SK-N-MC (cell line): Measurements from ENCODE around the gene ITM2B.

Source experiments
- EZH2 ChIP-seq: fragments of 200-600 bp; sonication (generic); IDR thresholded peaks from one replicate; pipeline ENCODE4 v1.6.1; 2017; ENCODE audit warnings: antibody characterized with exemption
- POLR2AphosphoS5 ChIP-seq: IDR thresholded peaks from 2 replicates; pipeline ENCODE4 v1.6.1; 2012; ENCODE audit warnings: mild to moderate bottlenecking, low read depth, low read length, borderline replicate concordance

GRCh38 chr13:48199404-48199946, 33.5 kb upstream of the ITM2B start:
- TF ChIP-seq EZH2 = no peak
- TF ChIP-seq POLR2AphosphoS5 = no peak
